ENCODE measurements around the gene RAB3C.
"Not testable (repeated sequence)": the region's sequence is repeated elsewhere in the genome, so short reads cannot be mapped to it uniquely, and the experiment has no call there.

Gene RAB3C, protein sequence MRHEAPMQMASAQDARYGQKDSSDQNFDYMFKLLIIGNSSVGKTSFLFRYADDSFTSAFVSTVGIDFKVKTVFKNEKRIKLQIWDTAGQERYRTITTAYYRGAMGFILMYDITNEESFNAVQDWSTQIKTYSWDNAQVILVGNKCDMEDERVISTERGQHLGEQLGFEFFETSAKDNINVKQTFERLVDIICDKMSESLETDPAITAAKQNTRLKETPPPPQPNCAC

DNA sequence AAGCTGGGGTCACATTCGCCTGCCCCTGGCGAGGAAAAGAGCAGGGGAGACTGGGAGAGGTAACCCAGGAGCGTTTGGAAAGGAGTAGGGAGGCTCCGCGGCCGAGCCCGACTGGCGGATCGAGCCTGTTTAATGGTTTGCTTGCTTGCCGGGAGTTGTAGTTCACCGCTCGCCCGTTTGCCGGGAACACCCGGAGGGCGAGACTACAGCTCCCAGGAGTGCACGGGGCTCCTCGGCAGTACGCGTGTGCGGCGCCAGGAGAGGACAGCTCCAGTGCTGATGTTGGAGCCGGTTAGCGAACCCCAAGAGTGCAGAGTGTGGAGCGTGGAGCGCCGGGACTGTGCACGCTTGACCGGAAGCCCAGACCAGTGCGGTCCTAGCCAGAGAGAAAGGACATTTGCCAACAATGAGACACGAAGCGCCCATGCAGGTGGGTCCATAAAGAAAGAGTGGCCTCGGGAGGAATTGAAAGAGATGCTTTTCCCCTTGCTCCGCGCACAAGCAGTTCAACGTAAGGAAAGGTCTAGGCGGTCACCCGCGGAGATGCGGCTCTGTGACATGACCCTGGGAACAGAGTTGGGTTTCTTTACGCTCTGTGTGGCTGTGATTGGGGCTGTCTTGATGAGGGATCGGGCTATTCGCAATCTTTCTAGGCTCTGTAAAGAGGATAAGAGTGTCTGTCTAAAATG is at the start of gene RAB3C:
RAB3C (plus strand) TSS at position 273 of the 689 bp plus-strand sequence; CDS start at position 407, 134 bp downstream.
- DNase-seq (ENCODE audit: extremely low read depth in 1 of 2, low read depth in 1 of 2): peak; percentile 17 to 44

DNA sequence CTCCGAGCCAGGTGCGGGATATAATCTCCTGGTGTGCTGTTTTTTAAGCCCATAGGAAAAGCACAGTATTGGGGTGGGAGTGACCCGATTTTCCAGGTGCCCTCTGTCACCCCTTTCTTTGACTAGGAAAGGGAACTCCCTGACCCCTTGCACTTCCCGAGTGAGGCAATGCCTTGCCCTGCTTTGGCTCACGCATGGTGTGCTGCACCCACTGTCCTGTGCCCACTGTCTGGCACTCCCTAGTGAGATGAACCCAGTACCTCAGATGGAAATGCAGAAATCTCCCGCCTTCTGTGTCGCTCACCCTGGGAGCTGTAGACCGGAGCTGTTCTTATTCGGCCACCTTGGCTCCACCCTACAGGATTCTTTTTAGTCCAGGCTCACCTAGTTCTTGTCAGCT is 40.9 kb upstream of the RAB3C start:
- not testable (repeated sequence) for DNase-seq (ENCODE audit: extremely low read depth in 1 of 2, low read depth in 1 of 2)

DNA sequence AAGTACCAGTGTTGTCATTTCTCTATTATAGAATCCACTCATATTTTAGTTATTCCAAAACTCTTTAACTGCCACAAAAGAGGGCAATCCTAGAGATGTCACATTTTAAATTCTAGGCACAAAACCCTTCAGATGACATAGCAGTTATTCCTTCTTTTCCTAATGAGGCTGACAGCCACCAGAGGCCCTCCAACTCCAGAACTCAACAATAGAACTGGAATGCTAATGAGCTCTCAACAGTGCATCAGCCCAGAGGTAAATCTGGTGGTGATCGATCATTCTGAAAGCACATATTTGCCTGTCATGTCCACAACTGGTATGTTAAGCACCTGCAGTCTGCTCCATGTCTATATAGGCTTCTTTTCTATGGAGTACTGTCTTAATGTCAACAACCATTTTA is 40.2 kb upstream of the RAB3C start:
- no peak for DNase-seq (ENCODE audit: extremely low read depth in 1 of 2, low read depth in 1 of 2)

DNA sequence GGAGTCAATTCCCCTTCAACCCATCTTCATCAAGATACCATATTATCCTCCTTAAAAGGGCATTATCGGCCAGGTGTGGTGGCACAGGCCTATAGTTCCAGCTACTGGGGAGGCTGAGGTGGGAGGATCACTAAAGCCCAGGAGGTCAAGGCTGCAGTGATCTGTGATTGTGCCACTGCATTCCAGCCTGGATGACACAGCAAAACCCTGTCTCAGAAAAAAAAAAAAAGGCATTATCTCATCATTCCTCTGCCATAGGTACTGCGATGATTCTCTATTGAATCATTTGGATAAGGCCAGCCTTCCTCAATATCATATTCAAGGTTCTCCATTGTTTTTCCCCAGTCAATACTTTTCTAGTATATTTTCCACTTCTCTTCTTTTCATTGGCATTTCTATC is 39.2 kb upstream of the RAB3C start:
- no peak for DNase-seq (ENCODE audit: extremely low read depth in 1 of 2, low read depth in 1 of 2)

DNA sequence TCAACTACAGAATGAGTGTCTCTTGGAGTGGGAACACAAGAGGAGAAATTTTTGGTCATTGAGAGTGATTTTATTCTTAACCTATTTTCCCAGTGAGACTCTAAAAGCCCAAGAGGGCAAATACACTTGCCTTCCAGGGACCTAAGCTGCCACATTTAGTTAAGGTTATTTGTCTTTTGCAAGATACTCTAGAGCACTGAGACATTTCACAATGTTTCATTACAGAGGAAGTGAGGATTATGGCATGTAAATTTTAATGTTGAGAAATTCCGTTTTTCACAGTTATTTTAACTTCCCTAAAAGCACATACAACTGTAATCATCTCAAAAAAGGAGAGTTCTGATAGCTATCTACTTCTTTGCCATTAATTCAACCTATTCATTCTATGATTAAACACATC is 38.7 kb upstream of the RAB3C start:
- DNase-seq (ENCODE audit: extremely low read depth in 1 of 2, low read depth in 1 of 2): no peak

DNA sequence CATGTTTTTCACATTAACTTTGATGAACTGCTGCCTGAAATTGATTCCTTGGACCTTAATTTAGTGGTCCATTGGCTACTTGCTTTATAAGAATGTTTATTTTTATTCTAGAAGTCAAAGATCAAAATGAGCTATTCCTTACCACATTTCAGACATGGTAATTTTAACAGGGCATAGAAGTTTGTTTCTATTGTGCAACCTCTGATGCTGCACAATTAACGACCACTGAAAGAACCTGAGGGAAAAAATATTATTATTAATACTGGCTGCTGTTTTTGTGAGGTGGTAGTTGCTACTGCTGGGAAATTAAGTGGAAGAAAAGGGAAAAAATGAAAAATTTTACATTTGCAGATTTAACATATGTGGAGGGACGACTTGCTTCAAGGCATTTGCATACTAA is 37.9 kb upstream of the RAB3C start:
- DNase-seq (ENCODE audit: extremely low read depth in 1 of 2, low read depth in 1 of 2): no peak

DNA sequence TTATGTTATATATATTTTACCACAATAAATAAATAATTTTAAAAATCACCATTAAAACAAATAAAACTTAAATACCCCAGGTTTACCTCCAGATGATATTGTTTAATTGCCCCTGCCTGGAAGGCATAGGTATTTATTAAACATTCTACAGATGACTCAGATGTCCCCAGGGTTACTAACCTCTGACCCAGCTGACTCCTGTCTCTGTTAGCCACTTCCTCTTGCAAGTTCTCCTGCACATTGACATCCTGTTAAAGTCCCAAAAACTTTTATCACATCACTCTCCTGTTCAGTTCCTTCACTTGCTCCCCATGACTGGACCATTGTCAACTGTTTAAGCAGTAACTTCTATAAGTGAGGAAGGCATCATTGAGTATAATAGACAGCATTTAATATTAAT is 37.0 kb upstream of the RAB3C start:
- DNase-seq (ENCODE audit: extremely low read depth in 1 of 2, low read depth in 1 of 2): no peak

DNA sequence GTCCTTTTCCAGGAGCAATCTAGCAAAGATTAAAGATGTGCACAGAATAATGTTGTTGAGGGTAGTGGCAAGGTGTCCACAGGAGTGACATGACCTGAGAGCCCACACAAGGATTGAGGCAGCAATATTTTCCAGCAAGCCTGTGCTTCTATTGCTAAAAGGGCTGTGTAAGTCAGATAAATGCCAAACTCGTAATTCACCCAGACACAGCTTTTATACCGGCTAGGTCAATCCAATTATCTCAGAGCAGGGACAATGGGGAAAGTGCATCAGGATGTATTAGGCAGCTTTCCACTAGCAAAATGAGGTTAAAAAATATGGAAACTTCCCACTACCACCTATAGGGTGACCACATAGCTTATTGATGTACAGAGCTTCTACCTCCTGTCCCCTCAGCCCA is 34.8 kb upstream of the RAB3C start:
- DNase-seq (ENCODE audit: extremely low read depth in 1 of 2, low read depth in 1 of 2): no peak

DNA sequence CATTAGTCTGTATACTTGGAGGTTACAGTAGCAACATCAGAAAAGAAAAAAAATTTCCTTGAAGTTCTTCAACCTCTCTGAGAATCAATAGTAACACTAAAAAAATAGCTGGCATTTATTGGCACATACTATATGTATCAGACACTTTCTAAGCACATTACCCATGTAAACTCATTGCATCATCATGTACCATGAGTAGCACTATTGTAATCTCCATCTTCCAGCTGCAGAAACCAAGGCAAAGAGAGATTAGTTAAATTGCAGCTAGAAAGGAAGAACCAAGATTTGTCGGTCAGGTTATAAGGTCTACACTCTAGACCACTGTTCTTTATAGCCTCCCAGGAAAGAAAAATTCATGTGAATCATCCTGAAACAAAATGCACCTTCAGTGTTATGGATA is 31.4 kb upstream of the RAB3C start:
- no peak for DNase-seq (ENCODE audit: extremely low read depth in 1 of 2, low read depth in 1 of 2)

DNA sequence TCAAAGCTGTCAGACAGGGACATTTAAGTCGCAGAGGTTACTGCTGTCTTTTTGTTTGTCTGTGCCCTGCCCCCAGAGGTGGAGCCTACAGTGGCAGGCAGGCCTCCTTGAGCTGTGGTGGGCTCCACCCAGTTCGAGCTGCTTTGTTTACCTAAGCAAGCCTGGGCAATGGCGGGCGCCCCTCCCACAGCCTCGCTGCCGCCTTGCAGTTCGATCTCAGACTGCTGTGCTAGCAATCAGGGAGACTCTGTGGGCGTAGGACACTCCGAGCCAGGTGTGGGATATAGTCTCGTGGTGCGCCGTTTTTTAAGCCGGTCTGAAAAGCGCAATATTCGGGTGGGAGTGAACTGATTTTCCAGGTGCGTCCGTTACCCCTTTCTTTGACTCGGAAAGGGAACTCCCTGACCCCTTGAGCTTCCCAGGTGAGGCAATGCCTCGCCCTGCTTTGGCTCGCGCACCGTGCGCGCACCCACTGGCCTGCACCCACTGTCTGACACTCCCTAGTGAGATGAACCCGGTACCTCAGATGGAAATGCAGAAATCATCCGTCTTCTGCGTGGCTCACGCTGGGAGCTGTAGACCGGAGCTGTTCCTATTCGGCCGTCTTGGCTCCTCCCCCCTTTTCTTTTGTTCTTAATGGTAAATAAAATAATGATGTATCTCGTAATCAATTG is 25.1 kb upstream of the RAB3C start:
- DNase-seq (ENCODE audit: extremely low read depth in 1 of 2, low read depth in 1 of 2): not testable (repeated sequence)

DNA sequence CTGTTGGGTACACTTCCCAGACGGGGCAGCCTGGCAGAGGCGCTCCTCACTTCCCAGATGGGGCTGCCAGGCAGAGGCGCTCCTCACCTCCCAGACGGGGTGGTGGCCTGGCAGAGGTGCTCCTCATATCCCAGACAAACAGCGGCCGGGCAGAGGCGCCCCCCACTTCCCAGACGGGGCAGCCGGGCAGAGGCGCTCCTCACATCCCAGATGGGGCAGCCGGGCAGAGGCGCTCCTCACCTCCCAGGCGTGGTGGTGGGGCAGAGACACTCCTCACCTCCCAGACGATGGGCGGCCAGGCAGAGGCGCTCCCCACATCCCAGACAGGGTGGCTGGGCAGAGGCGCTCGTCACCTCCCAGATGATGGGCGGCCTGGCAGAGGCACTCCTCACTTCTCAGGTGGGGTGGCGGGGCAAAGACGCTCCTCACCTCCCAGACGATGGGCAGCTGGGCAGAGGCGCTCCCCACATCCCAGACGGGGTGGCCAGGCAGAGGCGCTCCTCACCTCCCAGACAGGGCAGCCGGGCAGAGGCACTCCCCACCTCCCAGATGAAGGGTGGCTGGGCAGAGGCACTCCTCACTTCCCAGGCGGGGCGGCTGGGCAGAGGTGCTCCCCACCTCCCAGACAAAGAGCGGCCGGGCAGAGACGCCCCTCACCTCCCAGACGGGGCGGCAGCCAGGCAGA is 19.7 kb upstream of the RAB3C start:
- not testable (repeated sequence) for DNase-seq (ENCODE audit: extremely low read depth in 1 of 2, low read depth in 1 of 2)

DNA sequence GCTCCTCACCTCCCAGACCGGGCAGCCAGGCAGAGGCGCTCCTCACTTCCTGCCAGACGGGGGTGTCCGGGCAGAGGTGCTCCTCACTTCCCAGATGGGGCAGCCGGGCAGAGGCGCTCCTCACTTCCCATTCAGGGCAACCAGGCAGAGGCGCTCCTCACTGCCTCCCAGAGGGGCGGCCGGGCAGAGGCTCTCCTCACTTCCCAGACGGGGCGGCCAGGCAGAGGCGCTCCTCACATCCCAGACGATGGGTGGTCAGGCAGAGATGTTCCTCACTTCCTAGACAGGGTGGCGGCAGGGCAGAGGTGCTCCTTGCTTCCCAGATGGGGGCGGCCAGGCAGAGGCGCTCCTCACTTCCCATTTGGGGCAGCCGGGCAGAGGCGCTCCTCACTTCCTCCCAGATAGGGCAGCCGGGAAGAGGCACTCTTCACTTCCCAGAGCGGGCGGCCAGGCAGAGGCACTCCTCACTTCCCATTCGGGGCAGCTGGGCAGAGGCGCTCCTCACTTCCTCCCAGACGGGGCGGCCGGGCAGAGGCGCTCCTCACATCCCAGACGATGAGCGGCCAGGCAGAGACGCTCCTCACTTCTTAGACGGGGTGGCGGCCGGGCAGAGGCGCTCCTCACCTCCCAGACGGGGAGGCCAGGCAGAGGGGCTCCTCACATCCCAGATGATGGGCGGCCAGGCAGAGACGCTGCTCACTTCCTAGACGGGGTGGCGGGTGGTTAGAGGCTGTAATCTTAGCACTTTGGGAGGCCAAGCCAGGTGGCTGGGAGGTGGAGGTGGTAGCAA is 18.6 kb upstream of the RAB3C start:
- DNase-seq (ENCODE audit: extremely low read depth in 1 of 2, low read depth in 1 of 2): not testable (repeated sequence)

DNA sequence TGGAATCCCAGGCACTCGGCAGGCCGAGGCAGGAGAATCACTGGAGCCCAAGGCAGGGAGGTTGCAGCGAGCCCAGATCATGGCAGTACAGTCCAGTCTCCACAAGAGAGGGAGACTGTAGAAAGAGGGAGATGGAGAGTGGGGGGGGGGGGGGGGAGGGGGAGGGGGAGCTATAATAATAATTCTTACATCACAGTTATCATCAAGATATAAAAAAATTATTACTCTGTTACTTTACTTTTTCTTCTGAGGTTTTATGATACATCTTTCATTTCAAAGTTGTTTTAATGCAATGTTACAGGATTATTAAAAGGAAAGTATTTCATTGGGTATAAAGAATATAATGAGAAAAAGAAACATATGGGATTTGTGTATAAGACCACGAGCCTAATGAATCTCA is 17.8 kb upstream of the RAB3C start:
- DNase-seq (ENCODE audit: extremely low read depth in 1 of 2, low read depth in 1 of 2): no peak

DNA sequence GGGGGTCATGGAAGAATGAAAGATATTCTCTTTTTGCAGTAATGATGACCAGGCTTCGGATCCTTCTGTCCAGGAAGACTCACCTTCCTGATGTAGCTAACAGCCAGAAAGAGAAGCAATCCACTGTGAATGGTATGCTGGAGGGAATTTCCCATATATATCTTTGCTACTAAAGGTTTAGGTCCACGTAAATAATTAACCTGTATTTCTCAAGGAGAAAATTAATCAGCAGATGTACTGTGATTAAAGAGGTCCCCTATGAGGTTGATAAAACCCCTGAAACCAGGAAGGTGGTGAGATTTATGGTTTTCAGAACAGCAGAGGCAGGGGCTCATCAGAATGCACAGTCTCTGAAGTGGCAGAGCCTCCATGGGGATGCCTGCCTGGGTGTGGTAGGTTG is 11.4 kb upstream of the RAB3C start:
- DNase-seq (ENCODE audit: extremely low read depth in 1 of 2, low read depth in 1 of 2): no peak

DNA sequence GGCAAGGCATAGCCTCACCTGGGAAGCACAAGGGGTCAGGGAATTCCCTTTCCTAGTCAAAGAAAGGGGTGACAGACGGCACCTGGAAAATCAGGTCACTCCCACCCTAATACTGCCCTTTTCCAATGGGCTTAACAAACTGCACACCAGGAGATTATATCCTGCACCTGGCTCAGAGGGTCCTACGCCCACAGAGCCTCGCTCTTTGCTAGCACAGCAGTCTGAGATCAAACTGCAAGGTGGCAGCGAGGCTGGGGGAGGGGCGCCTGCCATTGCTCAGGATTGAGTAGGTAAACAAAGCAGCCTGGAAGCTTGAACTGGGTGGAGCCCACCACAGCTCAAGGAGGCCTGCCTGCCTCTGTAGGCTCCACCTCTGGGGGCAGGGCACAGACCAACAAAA is 9.9 kb upstream of the RAB3C start:
- not testable (repeated sequence) for DNase-seq (ENCODE audit: extremely low read depth in 1 of 2, low read depth in 1 of 2)

DNA sequence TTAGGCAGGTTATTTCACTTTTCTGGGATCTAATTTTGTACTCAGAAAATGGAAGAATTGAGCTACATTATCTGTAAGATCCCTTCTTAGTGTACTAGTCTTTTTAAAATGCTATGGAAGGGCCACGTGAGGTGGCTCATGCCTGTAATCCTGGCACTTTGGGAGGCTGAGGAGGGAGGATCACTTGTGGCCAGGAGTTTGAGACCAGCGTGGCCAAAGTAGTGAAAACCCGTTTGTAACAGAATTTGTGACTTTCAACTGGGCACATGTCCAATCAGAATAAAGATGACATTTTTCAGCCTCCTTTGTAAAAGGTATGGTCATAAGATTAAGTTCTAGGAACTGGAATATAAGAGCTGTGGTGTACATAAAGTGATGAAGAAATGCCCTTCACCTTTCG is 3.1 kb upstream of the RAB3C start:
- no peak for DNase-seq (ENCODE audit: extremely low read depth in 1 of 2, low read depth in 1 of 2)

DNA sequence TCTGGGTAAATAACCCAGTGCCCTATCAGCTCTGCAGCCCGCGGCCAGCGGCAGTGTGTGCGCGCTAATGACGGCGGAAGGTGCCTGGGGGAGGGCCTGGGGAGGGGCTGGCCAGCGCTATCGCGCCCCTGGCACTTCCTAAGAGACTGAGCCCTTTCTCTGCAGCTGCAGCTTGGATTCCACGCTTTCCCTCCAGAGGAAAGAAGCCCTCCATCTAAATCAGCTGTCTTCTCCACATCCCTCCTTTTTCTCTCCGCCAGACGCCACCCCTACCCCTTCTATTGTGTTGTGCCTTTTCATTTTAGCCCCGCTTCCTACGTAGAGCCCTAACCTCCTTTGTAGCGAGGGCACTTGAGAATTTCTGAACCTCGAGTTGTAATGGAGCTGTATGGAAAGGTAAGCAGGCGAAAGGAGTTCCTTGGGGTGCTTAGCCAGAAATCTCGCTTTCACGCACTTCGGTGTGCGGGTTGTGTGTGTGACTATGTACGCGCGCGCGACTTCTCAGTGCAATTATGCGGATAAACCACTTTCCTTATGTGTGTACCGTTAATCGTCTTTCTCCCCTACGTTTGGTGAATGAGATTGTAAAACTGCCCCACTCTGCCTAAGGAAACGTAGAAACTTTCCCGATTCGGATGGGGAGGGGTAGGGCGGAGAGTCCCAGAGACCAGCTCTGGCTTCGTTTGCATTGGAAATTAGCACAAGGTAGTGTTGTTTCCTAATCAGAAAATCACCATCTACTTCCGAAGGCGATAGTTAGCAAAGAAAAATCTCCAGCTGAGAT is 664 bp upstream of the RAB3C start:
- DNase-seq (ENCODE audit: extremely low read depth in 1 of 2, low read depth in 1 of 2): no peak

DNA sequence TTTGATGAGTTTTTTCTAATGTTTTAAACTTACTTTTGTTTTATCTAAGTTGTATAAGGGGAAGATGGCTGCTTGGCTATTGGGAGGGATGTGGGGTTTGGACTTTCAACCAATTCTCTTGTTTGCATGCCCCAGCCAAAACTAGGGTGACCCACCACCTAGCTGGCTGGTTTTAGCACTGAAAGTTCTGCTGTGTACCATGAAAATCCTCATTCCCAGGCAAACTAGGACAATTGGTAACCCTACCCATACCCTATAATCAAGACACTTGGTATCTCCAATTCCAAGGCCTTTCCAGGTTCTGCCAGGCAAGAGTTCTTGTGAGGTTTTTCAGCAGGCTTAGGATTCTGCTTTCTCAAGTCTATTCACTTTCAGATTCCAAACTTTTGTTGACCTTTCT is 13.1 kb downstream of the RAB3C start:
- no peak for DNase-seq (ENCODE audit: extremely low read depth in 1 of 2, low read depth in 1 of 2)

DNA sequence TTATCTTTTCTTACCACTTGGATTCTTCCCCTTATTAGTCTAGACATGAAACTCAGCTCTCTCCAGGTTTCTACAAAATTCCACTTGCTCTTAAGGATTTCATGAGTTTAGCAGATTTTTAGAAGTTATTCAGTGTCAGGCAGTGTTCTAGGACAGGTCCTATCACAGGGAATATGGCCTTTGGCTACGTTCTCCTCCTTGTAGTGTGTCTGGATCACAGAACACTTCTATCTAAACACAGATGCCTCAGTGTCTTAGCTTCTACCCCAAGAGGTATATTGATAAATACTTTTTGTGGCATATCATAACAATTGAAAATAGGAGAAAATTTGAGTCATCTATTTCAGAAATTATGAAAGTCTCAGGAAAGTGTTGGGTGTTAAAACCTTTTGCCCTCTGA is 15.6 kb downstream of the RAB3C start:
- DNase-seq (ENCODE audit: extremely low read depth in 1 of 2, low read depth in 1 of 2): no peak

DNA sequence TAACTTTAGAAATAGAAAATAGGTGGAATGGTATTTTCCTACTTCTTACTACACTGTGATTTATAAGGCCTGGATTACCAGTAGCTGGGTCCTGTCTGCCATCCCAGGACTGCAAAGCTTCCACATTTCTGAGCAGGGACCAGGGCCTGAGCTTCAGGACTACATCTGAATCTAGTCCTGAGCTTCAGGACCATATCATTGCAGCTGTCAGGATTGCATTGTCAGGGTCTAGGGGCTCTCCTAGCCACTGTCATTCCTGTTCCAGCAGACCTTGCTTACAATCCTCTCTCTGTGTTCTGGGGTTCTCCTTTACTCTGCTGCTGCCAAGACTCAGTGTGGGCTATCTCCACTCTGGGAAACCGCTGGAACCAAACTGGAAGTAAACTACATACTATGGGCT is 16.3 kb downstream of the RAB3C start:
- DNase-seq (ENCODE audit: extremely low read depth in 1 of 2, low read depth in 1 of 2): no peak

Data from stimulated activated CD8-positive, alpha-beta memory T cell treated with anti-CD3 and anti-CD28 coated beads, Interleukin-7, amount 100 ng/mL, for 48 hours (primary cell).